Neural cell (in vitro differentiated cells): ENCODE data around the gene ZC3H12D.

Experiments
- CTCF ChIP-seq: fragments of 450-650 bp; IDR thresholded peaks from 2 replicates; pipeline ENCODE4 v1.5.1; 2014; ENCODE audit warnings: antibody characterized with exemption, mild to moderate bottlenecking, moderate library complexity; ENCODE audit not compliant: poor library complexity, severe bottlenecking
- EZH2 ChIP-seq: fragments of 200-600, 300-800 bp; shearing (Covaris generic), sonication (generic); IDR thresholded peaks from 2 replicates; pipeline ENCODE4 v1.6.1; 2014; ENCODE audit warnings: antibody characterized with exemption, low read length, borderline replicate concordance, mild to moderate bottlenecking; ENCODE audit not compliant: insufficient read depth, poor library complexity, severe bottlenecking

- TF ChIP-seq CTCF = no peak
- no peak for TF ChIP-seq EZH2
Measured at GRCh38 chr6:149455031-149455732, 29.6 kb downstream of the ZC3H12D start.
